Activated CD4-positive, alpha-beta T cell treated with anti-CD3 and anti-CD28 coated beads, Interleukin-2, amount 50 U/mL, for 24 hours (primary cell): Measurements from ENCODE around the gene KCNQ4.

Experiments used
- DNase-seq, 2 donors: peaks; one replicate each; pipeline ENCODE4 v3.0.0-alpha.2; 2020; ENCODE audit warnings: low read depth in 1 of 2, low spot score in 1 of 2

KCNQ4 gene

GRCh38 chr1:40838980-40839942 lies 55.7 kb downstream of the KCNQ4 start:
- DNase-seq, result no peak

- DNase-seq, result no peak
These were observed 56.4 kb downstream of the KCNQ4 start for GRCh38 chr1:40839943-40840335.

- DNase-seq, result no peak
These were observed 57.1 kb downstream of the KCNQ4 start for GRCh38 chr1:40840526-40841323.

DNA sequence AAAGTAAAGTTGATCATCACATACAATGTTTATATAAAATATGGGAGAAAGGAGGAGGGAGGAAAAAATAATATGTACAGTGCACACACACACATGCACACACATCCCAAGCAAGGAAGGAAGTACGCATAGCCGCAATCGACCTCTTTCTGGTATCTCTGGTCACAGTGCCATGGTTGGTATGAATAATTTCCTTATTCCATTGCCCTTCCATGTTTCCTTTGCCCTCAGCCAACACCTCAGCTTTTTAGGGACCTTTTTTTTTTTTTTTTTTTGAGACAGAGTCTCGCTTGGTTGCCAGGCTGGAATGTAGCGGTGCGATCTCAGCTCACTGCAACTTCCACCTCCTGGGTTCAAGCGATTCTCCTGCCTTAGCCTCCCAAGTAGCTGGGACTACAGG lies 58.0 kb downstream of the KCNQ4 start:
- no peak for DNase-seq

DNA sequence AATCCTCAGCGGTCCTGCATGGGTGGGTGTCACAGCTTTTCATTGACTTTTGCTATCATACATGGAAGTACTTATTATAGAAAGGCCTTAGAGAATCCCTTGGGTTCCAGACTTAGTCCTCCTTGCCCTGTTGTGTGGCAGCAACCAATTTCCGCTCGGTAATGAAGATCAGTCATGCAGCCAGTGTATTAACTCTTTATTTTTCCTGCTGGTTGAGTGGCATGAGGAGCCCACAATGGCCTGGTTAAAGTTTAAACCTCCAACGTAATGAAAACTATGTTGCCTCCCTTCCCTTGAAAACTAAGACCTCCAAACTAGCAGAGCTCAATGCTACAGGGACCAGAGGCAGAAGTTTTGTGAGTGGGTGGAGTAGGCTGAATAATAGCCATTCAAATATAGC lies 58.6 kb downstream of the KCNQ4 start:
- DNase-seq, result no peak

DNA sequence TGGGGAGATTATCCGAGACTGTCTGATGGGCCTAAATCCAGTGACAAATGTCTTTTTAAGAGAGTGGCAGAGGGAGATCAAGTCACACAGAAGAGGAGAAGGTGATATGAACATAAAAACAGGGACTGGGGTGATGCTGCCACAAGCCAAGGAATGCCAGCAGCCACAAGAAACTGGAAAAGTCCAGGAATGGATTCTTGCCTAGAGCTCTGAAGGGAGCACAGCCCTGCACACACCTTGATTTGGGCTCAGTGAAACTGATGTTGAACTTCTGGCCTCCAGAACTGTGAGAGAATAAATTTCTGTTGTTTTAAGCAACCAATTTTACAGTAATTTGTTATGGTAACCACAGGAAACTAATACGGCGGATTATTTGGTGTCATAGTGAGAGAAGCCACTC lies 59.1 kb downstream of the KCNQ4 start:
- no peak for DNase-seq

GRCh38 chr1:40844079-40844478 lies 60.5 kb downstream of the KCNQ4 start:
- DNase-seq, result no peak

GRCh38 chr1:40844887-40845878 lies 61.6 kb downstream of the KCNQ4 start:
- no peak for DNase-seq

DNA sequence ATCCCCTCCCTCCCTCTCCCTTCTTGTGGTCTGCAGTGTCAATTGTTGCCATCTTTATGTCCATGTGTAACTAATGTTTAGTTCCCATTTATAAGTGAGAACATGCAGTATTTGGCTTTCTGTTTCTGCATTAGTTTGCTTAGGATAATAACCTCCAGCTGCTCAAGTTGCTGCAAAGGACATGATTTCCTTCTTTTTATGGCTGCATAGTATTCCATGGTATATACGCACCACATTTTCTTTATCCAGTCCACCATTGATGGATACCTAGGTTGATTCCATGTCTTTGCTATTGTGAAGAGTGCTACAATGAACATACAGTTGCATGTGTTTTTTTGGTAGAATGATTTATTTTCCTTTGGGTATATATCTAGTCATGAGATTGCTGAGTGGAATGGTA lies 62.3 kb downstream of the KCNQ4 start:
- DNase-seq, result no peak

DNA sequence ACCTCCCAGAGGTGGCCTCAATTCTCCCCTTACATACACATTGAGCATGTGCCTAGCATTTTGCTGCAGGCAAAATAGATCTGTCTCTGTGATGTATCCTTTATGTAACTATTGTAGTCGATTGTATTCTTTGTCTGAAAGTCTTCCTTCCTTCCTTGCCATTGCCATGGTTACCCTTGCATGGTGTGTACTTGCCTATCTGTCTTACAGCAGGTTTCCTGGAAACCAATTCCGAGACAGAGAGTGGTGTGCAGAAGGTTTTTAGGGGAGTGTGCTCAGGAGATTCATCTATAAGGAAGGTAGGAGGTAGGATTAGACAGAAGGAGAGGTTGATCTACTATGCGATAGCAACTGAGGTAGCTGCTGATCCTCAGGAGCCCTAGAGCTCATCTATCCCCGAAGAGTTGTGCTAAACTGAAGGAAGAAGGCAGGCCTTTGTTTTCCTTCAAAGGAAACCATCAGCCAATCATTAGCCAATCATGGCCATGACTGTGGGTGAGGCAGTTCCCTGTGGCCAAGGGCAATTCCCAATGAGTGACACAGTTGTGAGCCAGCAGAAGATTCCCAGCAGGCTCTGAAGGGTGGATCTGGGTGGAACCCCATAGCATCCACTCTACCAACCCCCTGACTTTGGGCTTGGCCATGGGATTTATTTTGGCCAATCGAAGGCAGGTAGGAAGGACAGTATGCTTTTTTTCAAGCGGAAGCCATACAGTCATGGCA lies 63.6 kb downstream of the KCNQ4 start:
- no peak for DNase-seq

DNA sequence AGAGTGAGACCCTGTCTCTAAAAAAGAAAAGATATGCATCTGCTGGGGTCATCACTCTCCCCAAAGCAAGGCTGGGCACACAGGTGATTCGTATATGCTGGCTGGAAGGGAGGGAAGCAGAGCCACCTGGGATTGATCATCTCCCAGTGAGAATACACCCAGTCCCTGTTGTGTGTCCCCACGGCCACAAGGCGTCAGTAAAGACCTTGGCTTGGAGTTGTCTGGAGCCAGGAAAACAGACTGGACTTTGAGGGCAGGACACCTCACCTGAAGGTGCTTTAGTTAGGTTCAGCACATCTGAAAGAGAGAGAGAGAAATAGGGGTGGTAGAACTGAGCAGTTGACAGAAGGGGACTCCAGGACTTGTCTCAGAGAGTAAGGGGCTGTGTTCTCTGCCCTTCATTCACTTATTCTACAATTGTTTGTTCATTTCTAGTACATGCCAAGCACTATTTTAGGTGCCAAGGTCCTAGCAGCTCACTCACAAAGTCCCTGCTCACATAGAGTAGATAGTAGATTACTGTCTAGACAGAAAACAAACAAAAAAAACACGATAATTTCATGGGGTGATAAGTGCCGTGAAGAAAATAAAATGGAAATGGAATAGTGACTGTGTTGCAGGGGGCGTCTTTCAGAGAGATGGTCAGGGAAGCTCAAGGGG lies 65.1 kb downstream of the KCNQ4 start:
- DNase-seq, result no peak

DNA sequence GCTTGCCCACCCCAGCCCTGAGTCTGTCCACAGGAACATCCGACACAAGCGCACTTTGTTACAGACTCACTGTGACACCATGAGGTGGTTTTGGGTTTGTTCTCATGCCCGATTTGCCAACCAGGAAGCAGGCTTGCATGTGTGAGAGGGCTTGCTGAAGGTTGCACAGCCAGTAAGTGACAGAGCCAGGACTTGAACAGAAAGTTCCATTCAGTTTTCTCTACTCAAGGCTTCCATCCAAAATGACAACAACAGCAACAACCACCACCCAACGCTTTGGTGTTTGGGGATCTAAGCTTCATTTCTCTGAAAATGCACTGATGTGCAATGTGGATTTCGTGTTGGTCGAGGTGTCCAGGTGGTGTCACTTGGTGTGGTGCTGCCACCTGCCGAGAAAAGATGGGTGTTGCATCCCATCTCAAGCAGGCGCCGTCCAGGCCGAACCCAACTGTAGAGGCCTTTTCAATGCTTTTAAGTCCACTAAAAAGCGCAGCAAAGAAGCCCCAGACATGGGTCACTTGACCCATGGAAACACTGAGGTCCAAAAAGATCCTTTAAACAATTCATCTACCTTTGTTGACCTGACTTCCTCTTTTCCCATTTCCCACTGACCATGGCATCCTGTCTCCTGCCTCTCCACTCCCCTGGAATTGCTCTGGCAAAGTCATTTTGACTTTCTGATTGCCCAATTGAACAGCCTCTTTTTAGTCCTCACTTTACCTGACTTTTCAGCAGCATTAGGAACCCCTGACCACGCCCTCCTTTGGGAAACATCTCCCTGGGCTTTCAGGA lies 66.4 kb downstream of the KCNQ4 start:
- peak; percentile 53 to 73 for DNase-seq

DNA sequence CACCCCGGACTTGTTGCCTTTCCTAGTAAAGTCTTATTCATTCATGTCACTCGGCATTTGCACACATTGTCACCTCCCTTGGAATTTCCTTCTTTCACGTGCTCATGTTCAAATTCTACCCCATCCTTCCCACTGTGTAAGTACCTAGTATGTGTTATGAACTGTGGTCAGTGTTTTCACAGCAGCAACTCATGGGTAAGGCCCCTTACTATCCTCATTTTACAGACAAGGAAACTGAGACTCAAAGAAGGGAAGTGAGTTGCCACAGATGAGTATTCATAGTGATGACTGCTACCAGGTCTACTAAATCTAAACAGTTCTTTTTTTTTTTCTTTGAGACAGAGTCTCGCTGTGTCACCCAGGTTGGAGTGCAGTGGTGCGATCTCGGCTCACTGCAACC lies 68.1 kb downstream of the KCNQ4 start:
- DNase-seq, result no peak

GRCh38 chr1:40853113-40853884 lies 69.7 kb downstream of the KCNQ4 start:
- DNase-seq, result no peak

- DNase-seq, result no peak
These were observed 70.2 kb downstream of the KCNQ4 start for GRCh38 chr1:40853885-40854170.

- no peak for DNase-seq
These were observed 71.9 kb downstream of the KCNQ4 start for GRCh38 chr1:40855513-40855912.

GRCh38 chr1:40856116-40856515 lies 72.5 kb downstream of the KCNQ4 start:
- DNase-seq, result no peak

GRCh38 chr1:40856656-40857302 lies 73.2 kb downstream of the KCNQ4 start:
- no peak for DNase-seq
